Measurements from ENCODE around the gene ATP6V1G3.
A peak's percentile ranks its signal among the peaks of the same experiment; 100 is the strongest.
"Not testable (repeated sequence)": the region's sequence is repeated elsewhere in the genome, so short reads cannot be mapped to it uniquely, and the experiment has no call there.

Gene ATP6V1G3, protein sequence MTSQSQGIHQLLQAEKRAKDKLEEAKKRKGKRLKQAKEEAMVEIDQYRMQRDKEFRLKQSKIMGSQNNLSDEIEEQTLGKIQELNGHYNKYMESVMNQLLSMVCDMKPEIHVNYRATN

DNA sequence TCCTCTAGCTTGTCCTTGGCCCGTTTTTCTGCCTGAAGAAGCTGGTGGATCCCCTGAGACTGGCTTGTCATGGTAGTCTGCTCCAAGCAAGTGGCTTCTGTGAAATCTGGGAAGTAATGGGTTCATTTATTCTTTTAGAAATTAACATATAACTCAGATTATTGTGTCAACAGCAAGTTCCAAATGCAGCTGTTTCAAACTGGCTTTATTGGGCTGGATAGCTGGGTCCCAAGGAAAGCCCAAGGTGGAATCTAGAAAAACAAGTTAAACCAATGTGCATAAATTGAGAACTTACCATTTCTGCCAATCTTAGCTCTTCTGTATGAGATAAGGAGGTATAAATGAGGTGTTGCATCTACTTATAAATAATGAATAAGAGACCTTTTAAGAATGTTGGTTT lies at the start of gene ATP6V1G3:
TSS of gene ATP6V1G3 (minus strand) at position 101 of the 400 bp plus-strand sequence. CDS start at position 71, 30 bp downstream.
- TF ChIP-seq EZH2phosphoT487 (conservative IDR thresholded peaks at IDR 0.05; ENCODE audit: low read length) = no peak
- TF ChIP-seq, protein P1, sequence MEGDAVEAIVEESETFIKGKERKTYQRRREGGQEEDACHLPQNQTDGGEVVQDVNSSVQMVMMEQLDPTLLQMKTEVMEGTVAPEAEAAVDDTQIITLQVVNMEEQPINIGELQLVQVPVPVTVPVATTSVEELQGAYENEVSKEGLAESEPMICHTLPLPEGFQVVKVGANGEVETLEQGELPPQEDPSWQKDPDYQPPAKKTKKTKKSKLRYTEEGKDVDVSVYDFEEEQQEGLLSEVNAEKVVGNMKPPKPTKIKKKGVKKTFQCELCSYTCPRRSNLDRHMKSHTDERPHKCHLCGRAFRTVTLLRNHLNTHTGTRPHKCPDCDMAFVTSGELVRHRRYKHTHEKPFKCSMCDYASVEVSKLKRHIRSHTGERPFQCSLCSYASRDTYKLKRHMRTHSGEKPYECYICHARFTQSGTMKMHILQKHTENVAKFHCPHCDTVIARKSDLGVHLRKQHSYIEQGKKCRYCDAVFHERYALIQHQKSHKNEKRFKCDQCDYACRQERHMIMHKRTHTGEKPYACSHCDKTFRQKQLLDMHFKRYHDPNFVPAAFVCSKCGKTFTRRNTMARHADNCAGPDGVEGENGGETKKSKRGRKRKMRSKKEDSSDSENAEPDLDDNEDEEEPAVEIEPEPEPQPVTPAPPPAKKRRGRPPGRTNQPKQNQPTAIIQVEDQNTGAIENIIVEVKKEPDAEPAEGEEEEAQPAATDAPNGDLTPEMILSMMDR (IDR thresholded peaks at IDR 0.05; ENCODE audit: insufficient read depth, low read length, poor library complexity, severe bottlenecking) = no peak
- Histone ChIP-seq H3K9ac (ENCODE audit: low read length) (peak within 1 kb of the TSS; percentile 61; the same call in 1 of the 2 replicates), H3K9me2 (replicated peaks; ENCODE audit: insufficient read depth, low read length) (no peaks in the 10 kb centered on the region), H2AFZ (ENCODE audit: low read depth, low read length, severe bottlenecking) (no peak within 1 kb of the TSS), H3K4me3 (ENCODE audit: insufficient read depth, low read length, poor library complexity, severe bottlenecking) (peak within 1 kb of the TSS; percentile 52), H3K9me3 (ENCODE audit: insufficient read depth, low read length) (no peaks in the 10 kb centered on the region), H3F3A (ENCODE audit: insufficient read depth) (peaks cover 59% of the 10 kb centered on the region), H3K4me2 (ENCODE audit: low read depth, low read length, poor library complexity, severe bottlenecking) (peak within 1 kb of the TSS; percentile 97), H3K27me3 (ENCODE audit: low read length) (no peaks in the 10 kb centered on the region), H3K79me2 (ENCODE audit: insufficient read depth, low read length) (peaks cover 14% of the 10 kb centered on the region; the same call in 1 of the 2 replicates), H3K27ac (ENCODE audit: low read depth, low read length) (peak within 1 kb of the TSS; percentile 89), H4K20me1 (ENCODE audit: low read depth, low read length) (no peaks in the 10 kb centered on the region), H3K36me3 (ENCODE audit: low read length) (0 out of 2 replicates have a peak, but pooled peaks cover 3% of the 10 kb centered on the region)

DNA sequence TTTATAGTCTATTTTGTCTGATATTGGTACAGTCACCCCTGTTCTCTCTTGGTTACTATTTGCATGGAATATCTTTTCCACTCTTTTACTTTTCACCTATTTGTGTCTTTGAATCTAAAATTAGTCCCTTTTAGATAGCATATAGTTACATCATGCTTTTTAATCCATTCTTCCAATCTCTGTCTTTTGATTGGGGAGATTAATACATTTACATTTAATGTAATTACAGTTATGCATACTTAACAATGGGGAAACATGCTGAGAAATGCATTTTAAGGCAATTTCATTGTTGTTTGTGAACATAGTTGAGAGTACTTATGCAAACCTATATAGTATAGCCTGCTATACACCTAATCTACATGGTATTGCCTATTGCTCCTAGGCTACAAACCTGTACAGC lies 48.4 kb upstream of the ATP6V1G3 start:
- H3K9me2 ChIP-seq (replicated peaks; ENCODE audit: insufficient read depth, low read length) = no peaks in the 10 kb centered on the region
- H3K36me3 ChIP-seq (ENCODE audit: low read length) = peaks cover 18% of the 10 kb centered on the region
- no peak overlapping the region for H3K4me3 ChIP-seq (ENCODE audit: insufficient read depth, low read length, poor library complexity, severe bottlenecking)
- peaks cover 14% of the 10 kb centered on the region; the same call in 1 of the 2 replicates for H3F3A ChIP-seq (ENCODE audit: insufficient read depth)
- H3K4me2 ChIP-seq (ENCODE audit: low read depth, low read length, poor library complexity, severe bottlenecking) = no peak overlapping the region
- H4K20me1 ChIP-seq (ENCODE audit: low read depth, low read length) = no peaks in the 10 kb centered on the region
- no peaks in the 10 kb centered on the region for H3K79me2 ChIP-seq (ENCODE audit: insufficient read depth, low read length)
- H3K9ac ChIP-seq (ENCODE audit: low read length) = no peak overlapping the region
- no peaks in the 10 kb centered on the region for H3K27me3 ChIP-seq (ENCODE audit: low read length)
- no peak for TF ChIP-seq EZH2phosphoT487 (conservative IDR thresholded peaks at IDR 0.05; ENCODE audit: low read length)
- TF ChIP-seq, protein P1 (IDR thresholded peaks at IDR 0.05; ENCODE audit: insufficient read depth, low read length, poor library complexity, severe bottlenecking) = no peak
- no peak overlapping the region for H3K27ac ChIP-seq (ENCODE audit: low read depth, low read length)
- H3K9me3 ChIP-seq (ENCODE audit: insufficient read depth, low read length) = peaks cover 12% of the 10 kb centered on the region; the same call in 1 of the 2 replicates
- H2AFZ ChIP-seq (ENCODE audit: low read depth, low read length, severe bottlenecking) = no peak overlapping the region

DNA sequence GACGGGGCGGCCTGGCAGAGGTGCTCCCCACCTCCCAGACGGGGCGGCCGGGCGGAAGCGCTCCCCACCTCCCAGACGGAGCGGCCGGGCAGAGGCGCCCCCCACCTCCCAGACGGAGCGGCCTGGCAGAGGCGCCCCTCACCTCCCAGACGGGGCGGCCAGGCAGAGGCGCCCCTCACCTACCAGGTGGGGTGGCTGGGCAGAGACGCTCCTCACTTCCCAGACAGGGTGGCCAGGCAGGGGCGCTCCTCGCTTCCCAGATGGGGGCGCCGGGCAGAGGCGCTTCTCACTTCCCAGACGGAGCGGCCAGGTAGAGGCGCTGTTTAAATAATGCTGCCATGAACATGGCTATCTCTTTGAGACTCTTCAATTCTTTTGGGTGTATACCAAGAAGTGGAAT lies 43.7 kb upstream of the ATP6V1G3 start:
- Histone ChIP-seq H3K36me3 (ENCODE audit: low read length) (peaks cover 11% of the 10 kb centered on the region), H2AFZ (ENCODE audit: low read depth, low read length, severe bottlenecking) (no peak overlapping the region), H3F3A (ENCODE audit: insufficient read depth) (peaks cover 6% of the 10 kb centered on the region; the same call in 1 of the 2 replicates), H3K27me3 (ENCODE audit: low read length) (no peaks in the 10 kb centered on the region), H4K20me1 (ENCODE audit: low read depth, low read length) (no peaks in the 10 kb centered on the region), H3K79me2 (ENCODE audit: insufficient read depth, low read length) (no peaks in the 10 kb centered on the region), H3K27ac (ENCODE audit: low read depth, low read length) (no peak overlapping the region), H3K4me3 (ENCODE audit: insufficient read depth, low read length, poor library complexity, severe bottlenecking) (no peak overlapping the region), H3K4me2 (ENCODE audit: low read depth, low read length, poor library complexity, severe bottlenecking) (no peak overlapping the region), H3K9me2 (replicated peaks; ENCODE audit: insufficient read depth, low read length) (no peaks in the 10 kb centered on the region; the same call in 1 of the 2 replicates), H3K9me3 (ENCODE audit: insufficient read depth, low read length) (peaks cover 9% of the 10 kb centered on the region; the same call in 1 of the 2 replicates), H3K9ac (ENCODE audit: low read length) (no peak overlapping the region)
- no peak for TF ChIP-seq EZH2phosphoT487 (conservative IDR thresholded peaks at IDR 0.05; ENCODE audit: low read length)
- TF ChIP-seq, protein P1 (IDR thresholded peaks at IDR 0.05; ENCODE audit: insufficient read depth, low read length, poor library complexity, severe bottlenecking) = no peak

DNA sequence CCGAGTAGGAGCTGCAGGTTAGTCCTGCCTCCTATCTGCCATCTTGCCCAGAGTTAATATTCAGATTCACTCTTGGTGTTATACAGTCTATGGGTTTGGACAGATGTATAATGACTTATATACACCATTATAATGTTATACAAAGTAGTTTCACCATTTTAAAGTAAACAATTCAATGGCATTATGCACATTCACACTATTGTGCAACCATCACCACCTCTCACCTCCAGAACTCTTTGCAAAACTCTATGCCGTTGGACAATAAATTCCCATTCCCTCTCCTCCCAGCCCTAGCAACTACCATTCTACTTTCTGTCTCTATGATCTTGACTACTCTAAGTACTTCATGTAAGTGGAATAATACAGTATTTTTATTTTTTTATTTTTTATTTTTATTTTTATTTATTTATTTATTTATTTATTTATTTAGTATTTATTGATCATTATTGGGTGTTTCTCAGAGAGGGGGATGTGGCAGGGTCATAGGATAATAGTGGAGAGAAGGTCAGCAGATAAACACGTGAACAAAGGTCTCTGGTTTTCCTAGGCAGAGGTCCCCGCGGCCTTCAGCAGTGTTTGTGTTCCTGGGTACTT lies 42.8 kb upstream of the ATP6V1G3 start:
- not testable (repeated sequence) for H3K9ac ChIP-seq (ENCODE audit: low read length); H3K9me3 ChIP-seq (ENCODE audit: insufficient read depth, low read length); H3K36me3 ChIP-seq (ENCODE audit: low read length); H3K27ac ChIP-seq (ENCODE audit: low read depth, low read length); H4K20me1 ChIP-seq (ENCODE audit: low read depth, low read length); H3K4me3 ChIP-seq (ENCODE audit: insufficient read depth, low read length, poor library complexity, severe bottlenecking); H3K79me2 ChIP-seq (ENCODE audit: insufficient read depth, low read length); H3K27me3 ChIP-seq (ENCODE audit: low read length); H3K4me2 ChIP-seq (ENCODE audit: low read depth, low read length, poor library complexity, severe bottlenecking); H3K9me2 ChIP-seq (replicated peaks; ENCODE audit: insufficient read depth, low read length); H3F3A ChIP-seq (ENCODE audit: insufficient read depth); H2AFZ ChIP-seq (ENCODE audit: low read depth, low read length, severe bottlenecking)

All from SU-DHL-6 (cell line).